HG02970 (cell line): ENCODE measurements around the gene ACP3.
"Not testable (repeated sequence)": the region's sequence is repeated elsewhere in the genome, so short reads cannot be mapped to it uniquely, and the experiment has no call there.

ENCODE experiments used
- ATAC-seq: cut with Tn5 transposase; IDR thresholded peaks from one replicate; pipeline ENCODE4 v1.9.1; 2021; ENCODE audit warnings: mild to moderate bottlenecking, moderate library complexity, moderate number of reproducible peaks; ENCODE audit not compliant: unreplicated experiment, low FRiP score

ACP3 gene

DNA sequence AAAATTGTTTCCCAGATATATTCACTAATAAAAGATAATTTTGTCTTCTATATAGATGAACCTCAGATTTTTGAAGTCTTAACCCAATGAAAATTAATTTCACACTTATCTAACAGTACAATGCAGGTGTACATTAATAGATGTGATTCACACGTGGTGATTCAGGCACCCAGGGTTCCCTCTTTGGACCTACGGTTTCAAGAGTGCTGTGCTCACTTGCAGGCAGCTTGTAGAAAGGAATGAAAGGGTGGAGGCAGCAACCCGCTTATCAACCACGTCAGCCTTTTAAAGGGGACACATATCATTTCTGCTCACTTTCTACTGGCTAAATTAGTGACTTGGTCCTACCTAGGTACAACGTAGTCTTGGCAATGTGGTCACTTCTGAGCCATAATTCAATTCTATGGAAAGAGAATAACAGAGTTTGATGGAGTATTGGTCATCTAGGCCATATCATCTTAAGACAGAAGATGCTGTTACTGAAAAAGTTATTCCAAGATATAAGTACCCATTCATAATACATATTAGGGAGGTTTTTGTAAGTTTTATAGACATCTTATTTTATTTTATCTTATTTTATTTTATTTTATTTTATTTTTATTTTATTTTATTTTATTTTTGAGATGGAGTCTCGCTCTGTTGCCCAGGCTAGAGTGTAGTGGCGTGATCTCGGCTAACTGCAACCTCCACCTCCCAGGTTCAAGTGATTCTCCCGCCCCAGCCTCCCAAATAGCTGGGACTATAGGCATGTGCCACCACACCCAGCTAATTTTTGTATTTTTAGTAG lies 37.9 kb downstream of the ACP3 start:
- no peak for ATAC-seq

DNA sequence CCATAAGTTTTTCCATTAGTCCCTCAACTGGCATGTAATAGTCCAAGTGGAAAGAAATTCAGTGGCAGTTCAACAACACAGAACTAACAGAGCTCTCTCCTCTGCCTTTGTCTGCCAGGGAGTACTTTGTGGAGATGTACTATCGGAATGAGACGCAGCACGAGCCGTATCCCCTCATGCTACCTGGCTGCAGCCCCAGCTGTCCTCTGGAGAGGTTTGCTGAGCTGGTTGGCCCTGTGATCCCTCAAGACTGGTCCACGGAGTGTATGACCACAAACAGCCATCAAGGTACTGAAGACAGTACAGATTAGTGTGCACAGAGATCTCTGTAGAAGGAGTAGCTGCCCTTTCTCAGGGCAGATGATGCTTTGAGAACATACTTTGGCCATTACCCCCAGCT lies 39.4 kb downstream of the ACP3 start:
- no peak for ATAC-seq

DNA sequence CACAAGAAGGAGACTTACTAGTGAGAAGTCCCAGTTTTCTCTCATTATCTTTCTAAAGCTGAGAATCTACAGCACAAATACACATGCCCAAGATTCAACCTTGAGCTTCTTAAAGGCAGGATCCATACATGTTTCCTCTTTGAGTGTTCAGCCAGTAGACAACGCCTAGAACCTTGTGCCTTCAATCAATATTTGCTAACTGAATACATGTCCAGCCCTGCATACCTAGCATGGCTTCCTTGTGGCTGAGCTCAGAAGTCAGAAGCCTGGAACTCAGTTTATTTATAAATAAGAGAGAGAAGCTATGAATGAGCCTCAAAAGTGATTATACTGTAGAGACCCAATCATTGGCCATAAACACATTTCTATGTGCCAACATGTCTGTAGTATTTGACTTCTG lies 43.5 kb downstream of the ACP3 start:
- ATAC-seq = no peak

DNA sequence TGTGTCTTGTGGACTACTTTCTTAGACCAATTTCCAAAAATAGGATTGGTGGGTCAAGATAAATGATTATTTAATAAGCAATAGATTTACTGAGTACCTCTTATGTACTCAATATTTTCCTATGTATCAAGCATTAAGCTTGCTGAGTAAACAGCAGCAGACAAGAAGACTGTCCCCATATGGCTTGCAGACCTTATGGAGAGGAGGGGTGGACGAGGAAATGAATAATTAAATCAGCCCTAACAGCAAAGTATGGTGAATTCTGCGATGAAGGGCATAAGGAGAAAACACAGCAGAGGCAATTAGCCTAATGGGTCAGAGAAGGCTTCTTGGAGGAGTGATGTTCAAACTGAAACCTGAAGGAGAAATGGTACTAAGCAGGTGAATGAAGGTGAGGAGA lies 45.1 kb downstream of the ACP3 start:
- no peak for ATAC-seq

DNA sequence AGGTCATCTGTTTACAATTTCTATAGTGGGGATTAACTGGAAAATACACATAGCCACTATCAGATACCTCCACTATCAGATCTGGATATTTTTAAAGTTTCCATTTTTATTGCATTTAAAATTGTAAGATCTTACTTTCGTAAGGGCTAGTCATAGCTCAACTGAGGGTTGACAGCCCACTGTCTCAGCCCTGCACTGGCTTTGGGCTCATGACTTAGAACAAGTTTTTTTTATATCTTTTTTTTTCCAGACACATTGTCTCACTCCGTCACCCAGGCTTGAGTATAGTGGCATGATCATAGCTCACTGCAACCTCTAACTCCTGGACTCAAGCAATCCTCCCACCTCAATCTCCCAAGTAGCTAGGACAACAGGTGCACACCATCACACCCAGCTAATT lies 51.3 kb downstream of the ACP3 start:
- ATAC-seq = no peak

DNA sequence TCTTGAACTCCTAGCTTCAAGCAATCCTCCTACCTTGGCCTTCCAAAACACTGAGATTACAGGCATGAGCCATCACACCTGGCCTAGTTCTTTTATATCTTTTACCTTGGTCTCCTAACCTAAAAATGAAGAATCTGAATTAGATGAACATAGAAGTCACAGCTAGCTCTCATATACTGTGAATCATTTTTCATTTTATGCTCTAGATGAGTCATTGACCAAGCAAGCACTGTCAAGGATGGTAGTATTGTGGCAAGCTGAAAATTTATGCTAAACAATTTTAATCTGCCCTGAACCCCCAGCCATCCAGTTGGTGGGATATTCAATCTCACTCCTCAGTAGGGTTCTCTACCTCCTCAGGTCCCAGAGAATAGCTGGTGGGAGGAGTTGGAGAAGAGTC lies 51.8 kb downstream of the ACP3 start:
- no peak for ATAC-seq

DNA sequence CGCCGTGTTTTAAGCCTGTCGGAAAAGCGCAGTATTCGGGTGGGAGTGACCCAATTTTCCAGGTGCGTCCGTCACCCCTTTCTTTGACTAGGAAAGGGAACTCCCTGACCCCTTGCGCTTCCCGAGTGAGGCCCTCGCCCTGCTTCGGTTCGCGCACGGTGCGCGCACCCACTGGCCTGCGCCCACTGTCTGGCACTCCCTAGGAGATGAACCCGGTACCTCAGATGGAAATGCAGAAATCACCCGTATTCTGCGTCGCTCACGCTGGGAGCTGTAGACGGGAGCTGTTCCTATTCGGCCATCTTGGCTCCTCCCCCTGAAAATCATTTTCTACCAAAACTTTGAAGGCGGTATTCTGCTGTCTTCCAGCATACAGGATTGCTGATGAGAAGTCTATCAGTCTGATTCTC lies 59.7 kb downstream of the ACP3 start:
- not testable (repeated sequence) for ATAC-seq

DNA sequence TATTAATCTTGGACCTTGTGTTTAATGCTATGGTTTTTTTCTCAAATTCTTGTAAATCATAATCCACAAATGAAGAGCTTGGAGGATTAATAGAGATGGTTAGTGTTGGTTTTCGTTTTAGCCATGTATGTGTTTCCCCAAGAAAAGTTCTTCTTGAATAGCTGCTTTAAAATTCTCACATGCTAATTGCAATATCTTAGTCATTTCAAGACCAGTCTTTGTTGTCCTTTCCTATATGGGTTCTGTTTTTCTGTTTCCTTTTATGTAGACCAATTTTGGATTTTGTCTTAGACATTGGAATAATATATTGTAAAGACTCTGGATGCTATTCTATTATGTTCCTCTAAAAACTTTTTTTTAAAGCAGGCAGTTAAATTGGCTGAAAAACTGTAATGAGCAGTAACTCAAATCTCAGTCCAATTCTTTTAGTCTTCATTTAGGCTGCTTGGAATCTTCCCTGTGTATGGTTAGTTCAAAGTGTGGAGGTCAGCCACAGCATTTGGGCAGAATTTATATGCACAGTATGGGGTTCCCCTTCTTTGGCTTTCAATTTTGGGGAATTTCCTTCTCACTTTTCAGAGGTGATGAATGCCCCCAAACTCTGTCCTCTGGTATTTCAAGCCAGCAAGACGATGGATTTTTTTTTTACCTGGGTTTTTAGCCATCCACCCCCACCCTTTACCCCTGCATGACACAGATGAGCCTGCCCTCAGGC lies 61.0 kb downstream of the ACP3 start:
- ATAC-seq = no peak

DNA sequence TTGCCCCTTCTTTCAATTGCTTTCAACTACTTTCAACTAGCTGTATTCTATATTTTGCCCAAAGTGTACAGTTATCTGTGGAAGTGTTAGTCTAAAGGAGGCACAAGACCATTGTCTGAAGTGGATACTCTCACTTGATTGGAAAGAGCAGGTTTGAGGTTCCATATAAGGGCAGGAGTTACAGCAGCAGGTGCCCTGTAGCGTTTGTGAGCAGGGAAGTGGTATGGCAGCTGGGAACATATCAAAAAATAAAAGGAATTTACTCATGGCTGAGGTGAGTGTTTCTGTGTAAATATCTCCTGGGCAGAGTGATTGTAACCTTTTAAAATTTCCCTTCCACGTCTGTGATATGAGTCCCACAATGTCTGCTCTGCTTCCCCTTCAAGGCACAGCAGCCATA lies 61.6 kb downstream of the ACP3 start:
- ATAC-seq = no peak

DNA sequence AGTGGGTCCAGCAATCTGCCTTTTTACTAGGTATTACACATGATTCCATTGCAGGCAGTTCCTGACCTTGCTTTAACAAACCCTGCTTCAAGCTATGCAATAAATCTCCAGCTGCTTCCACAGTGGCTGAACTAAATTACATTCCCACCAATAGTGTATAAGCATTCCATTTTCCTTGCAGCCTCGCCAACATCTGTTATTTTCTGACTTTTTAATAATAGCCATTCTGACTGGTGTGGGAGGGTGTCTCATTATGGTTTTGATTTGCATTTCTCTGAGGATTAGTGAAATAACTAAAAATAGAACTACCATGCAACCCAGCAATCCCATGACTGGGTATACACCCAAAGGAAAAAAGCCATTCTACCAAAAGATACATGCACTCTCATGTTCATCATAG lies 63.7 kb downstream of the ACP3 start:
- no peak for ATAC-seq

DNA sequence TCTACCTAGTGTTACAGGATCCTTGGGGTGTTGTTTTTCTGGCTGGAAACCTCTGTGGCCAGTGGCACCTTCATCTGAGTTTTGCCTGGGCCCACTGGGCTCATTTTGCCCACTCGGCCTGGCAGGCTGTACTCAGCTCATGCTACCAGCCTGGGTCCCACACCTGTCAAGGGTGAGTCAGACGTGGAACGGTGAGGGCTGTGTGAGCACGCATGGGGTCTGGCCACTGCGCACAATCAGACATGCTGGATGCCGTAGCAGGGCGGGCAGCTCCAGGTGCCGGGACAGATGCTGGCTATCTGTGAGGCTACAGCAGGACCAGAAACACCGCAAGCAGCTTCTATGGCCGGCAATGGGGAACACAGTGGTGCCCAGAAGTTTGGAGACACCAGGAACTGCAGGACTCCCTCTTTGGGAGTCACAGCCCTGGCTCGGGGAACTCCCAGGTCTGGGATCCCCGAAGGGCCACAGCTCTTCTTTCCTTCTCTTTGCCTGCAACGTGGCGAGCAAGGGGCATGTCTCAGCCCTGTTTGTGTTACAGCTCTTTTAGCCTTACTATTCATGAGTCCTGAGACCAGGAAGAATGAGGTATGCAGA lies 64.2 kb downstream of the ACP3 start:
- ATAC-seq = no peak

DNA sequence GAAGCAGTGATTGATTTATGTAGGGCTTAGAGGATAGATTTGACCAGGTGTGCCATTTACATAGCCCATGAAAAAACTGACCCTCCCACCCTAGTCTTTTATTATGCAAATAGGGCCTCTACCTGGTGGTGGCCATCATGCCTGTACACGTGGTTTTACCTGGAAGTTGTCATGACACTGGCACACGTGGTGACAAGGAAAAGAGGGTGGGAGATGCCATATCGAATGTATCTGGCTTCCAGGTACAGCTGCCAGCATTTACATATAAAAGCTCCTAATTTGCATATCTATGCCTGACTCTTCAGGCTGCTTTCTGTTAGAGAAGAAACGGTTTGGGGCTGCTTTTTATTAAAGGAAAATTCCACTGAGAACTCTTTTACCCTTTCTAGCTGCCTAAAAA lies 65.1 kb downstream of the ACP3 start:
- no peak for ATAC-seq

DNA sequence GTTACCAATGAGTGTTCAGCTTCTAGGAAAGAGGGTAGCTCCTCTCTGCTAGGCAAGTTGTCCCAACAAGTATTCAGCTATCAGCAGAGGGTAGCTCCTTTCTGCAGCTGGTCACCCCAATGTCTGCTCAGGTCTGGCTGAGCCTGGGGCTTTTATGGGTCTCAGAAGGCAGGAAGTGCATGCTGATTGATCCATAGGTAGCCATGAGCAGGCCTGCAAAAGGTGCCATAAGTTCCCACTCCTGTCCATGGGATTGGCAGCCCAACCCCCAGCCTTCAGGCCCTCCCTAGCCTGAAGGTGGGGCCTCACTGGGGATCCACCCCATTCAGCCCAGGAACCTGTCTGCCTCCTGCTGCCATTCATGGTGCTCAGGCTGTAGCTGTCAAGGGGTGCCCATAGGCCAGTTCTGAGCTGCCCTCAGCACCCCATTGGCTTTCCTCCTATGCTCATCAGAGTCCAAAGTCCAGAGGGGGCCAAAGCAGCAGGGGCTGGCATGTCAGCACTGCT lies 65.5 kb downstream of the ACP3 start:
- no peak for ATAC-seq

DNA sequence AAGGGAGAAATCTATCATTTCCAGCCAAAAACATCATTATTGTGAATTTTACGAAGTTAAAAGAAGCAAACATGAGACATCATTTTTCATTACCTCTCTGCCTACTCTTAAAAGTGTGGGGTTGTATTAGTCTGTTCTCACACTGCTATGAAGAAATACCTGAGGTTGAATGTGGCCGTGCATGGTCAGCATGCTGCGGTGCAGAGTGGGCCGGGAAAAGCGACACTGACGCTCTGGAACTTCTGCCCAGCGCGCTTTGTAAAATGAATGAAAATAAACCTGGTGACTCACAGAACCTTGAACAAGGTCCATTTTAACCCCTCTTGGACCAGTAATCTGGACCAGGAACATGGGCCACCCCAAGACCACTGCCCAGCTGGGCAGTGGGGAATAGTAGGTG lies 69.1 kb downstream of the ACP3 start:
- no peak for ATAC-seq

DNA sequence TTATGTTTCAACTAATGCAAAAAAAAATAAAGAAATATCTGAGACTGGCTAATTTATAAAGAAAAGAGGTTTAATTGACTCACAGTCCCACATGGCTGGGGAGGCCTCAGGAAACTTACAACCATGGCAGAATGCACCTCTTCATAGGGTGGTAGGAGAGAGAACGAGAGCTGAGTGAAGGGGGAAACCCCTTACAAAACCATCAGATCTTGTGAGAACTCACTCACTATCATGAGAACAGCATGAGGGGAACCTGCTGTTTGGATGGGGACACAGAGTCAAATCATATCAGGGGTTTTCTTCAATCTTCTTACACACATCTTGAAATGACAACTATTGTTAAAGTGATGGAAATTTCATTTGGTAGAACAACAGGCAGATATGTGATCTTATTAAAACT lies 75.5 kb downstream of the ACP3 start:
- not testable (repeated sequence) for ATAC-seq

DNA sequence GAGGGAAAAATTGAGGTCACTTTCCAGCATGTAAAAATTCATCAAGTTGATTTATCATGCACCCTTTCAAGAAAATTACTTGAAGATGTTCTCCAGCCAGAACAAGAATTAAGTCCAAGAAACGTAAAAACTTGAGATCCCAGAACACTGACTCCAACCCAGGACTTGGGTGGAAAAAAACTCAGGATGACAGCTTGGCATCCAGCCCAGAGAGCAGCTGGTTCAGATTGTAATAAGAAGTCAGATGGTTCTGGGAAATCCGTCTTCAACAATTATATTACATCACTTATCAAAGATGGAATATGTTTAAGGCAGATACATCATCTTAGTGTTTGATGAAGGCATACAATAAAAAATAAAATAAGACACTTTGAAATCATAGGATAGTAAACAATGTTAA lies 77.1 kb downstream of the ACP3 start:
- no peak for ATAC-seq

DNA sequence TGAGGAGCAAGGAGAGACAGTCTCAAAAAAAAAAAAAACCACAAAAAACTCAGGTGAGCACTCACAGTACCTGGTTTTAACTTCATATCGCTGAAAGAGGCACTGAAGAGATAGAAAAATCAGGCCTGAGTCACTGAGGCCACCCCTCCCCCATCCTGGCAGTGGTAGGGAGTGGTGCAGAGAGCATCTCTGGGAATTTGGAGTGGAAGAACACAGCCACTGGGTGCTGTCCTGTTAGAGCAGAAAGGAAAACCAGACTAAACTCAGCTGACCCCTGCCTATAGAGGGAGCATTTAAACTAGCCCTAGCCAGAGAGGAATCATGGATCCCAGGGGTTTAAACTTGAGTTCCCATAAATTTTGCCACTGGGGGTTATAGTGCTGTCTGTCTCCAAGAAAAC lies 77.9 kb downstream of the ACP3 start:
- no peak for ATAC-seq

DNA sequence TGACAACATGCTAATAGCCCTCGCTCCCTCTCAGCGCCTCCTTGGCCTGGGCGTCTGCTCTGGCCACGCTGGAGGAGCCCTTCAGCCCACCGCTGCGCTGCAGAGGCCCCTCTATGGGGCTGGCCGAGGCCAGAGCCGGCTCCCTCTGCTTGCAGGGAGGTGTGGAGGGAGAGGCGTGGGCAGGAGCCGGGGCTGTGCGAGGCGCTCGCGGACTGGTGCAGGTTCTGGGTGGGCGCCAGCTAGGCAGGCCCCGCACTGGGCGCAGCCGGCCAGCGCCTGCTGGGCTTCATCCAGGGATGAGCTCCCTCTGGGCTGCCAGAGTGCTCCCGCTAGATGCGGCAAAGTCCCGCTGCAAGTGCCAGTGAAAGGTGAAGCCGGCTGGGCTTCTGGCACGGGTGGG lies 79.0 kb downstream of the ACP3 start:
- ATAC-seq = no peak

DNA sequence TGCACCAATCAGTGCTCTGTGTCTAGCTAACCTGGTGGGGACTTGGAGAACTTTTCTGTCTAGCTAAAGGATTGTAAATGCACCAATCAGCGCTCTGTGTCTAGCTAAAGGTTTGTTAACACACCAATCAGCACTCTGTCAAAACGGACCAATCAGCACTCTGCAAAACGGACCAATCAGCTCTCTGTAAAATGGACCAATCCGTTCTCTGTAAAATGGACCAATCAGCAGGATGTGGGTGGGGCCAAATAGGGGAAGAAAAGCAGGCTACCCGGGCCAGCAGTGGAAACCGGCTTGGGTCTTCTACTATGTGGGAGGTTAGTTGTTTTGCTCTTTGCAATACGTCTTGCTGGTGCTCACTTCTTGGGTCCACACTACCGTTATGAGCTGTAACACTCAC lies 79.6 kb downstream of the ACP3 start:
- not testable (repeated sequence) for ATAC-seq

DNA sequence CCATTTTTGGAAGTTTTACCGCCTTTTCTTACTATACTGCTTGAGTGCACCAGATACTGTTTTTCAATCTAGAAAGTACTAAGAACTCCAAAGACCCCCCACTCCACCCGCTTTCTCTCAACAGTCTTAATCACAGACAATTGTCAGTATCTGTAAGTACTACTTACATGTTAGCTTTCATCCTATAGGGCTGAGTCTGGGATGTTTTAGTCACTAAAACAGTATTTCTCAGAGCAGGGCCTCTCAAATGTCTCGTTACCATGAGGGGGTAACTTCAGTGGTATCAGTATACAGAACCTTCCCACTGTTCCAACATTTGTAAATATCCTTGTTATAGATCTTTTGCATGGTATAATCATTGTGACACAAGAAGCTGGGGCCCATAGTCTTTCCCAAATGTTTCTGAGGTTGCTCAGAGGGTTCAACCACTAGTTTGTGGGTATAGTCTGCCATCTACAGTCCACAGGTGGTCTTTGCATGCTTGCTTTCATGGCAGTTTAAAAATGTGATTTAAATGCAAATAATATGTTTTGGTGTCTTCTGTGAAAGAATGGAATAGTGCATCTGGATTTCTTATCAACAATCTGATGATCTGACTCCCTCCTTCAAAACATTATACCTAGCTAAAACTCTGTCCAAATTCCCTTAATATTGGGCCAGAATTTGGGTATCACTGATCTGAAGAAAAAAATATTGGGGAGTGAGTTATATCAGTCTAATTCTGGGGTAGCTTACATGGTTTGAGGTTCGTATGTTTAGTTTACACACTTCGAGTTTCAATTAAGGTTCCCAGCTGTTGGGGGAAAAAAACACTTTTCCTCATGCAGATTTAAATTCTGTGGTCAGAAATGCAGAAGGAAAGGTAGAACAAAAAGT lies 82.1 kb downstream of the ACP3 start:
- ATAC-seq = no peak

DNA sequence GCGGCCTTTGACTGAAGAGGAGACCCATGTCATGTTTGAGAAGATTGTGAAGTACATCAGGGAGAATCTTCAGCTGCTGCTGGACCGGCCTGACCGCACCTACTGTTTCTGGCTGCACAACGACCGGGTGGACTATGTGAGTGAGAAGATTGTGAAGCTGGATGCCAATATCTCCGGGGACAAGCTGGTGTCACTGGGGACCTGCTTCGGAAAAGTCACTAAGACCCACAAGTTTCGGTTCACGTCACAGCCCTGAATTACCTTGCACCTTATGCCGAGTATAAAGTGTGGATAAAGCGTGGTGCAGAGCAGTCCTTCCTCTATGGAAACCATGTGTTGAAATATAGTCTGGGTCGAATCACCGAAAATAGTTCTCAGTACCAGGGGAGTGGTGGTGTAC lies 84.0 kb downstream of the ACP3 start:
- no peak for ATAC-seq
